Urinary bladder (tissue), 4 donors: Measurements from ENCODE around the gene FHIT. TPM values are rescaled to one million over a fixed set of nuclear protein-coding genes. Genes with fewer than 3 reads are reported as not detected.
"Not testable (repeated sequence)": the region's sequence is repeated elsewhere in the genome, so short reads cannot be mapped to it uniquely, and the experiment has no call there.

Source experiments
- DNase-seq: peaks from one replicate; pipeline ENCODE4 v3.0.0-alpha.2; 2015; ENCODE audit errors: extremely low spot score
- H3K27ac ChIP-seq: one replicate; pipeline ENCODE4 v1.5.1; 2013; ENCODE audit warnings: low read depth, mild to moderate bottlenecking, moderate library complexity
- H3K36me3 ChIP-seq: one replicate; pipeline ENCODE4 v1.6.1; 2013; ENCODE audit warnings: mild to moderate bottlenecking, moderate library complexity; ENCODE audit not compliant: insufficient read depth
- H3K4me1 ChIP-seq: one replicate; pipeline ENCODE4 v1.6.1; 2013; ENCODE audit warnings: mild to moderate bottlenecking, moderate library complexity; ENCODE audit not compliant: insufficient read depth
- H3K4me3 ChIP-seq: one replicate; pipeline ENCODE4 v1.5.1; 2013; ENCODE audit warnings: low read depth, low read length
- WGBS: extraction: QIAGEN DNeasy Blood & Tissue Kit; methylation state at CpG from one replicate; pipeline ENCODE4 v1.1.7; 2013; 5-methylcytosine and 5-hydroxymethylcytosine counted together
- polyA plus RNA-seq: library from polyadenylated mRNA; stranded (reverse); fragments of 200-250 nt; gene quantifications from one replicate; pipeline ENCODE4 v1.2.3, GENCODE V29; 2013
- total RNA-seq: library from RNA; depleted of rRNA; stranded (reverse); fragments of >200 nt; gene quantifications from one replicate; pipeline ENCODE4 v1.2.3, GENCODE V29; 2014
- donor health status: healthy with polysubstance abuse.
- donor health status: healthy.

Gene FHIT
- total and polyA plus RNA-seq, 2 donors = 4.5 to 7.4 TPM

- Histone ChIP-seq H3K4me1 (no peaks in the 10 kb centered on the region), H3K27ac (no peak overlapping the region), H3K4me3 (no peak overlapping the region), H3K36me3 (no peaks in the 10 kb centered on the region)
- no peak for DNase-seq
- WGBS = 98% methylated on average over 2 of the region's 2 CpGs
These were observed 184.5 kb downstream of the FHIT start for GRCh38 chr3:61066800-61067199.

GRCh38 chr3:61066222-61066621 lies 185.0 kb downstream of the FHIT start:
- not testable (repeated sequence) for H3K36me3 ChIP-seq, DNase-seq, H3K4me3 ChIP-seq, H3K27ac ChIP-seq, H3K4me1 ChIP-seq
- WGBS = 99% methylated on average over 2 of the region's 2 CpGs

GRCh38 chr3:61065451-61066011 lies 185.7 kb downstream of the FHIT start:
- no peak overlapping the region for H3K27ac ChIP-seq
- DNase-seq = no peak
- 43% methylated on average over 3 of the region's 3 CpGs for WGBS

GRCh38 chr3:61061092-61061723 lies 190.0 kb downstream of the FHIT start:
- no peaks in the 10 kb centered on the region for H3K36me3 ChIP-seq
- H3K4me1 ChIP-seq = no peaks in the 10 kb centered on the region
- no peak for DNase-seq
- WGBS = 92% methylated on average over 2 of the region's 2 CpGs
- H3K27ac ChIP-seq = no peak overlapping the region
- no peak overlapping the region for H3K4me3 ChIP-seq

More at GRCh38 chr3:61065451-61066011, 185.7 kb downstream of the FHIT start:
- Histone ChIP-seq H3K4me3 (no peak overlapping the region), H3K36me3 (no peaks in the 10 kb centered on the region), H3K4me1 (no peaks in the 10 kb centered on the region)

GRCh38 chr3:61060411-61060861 lies 190.8 kb downstream of the FHIT start:
- no peaks in the 10 kb centered on the region for H3K4me1 ChIP-seq
- no peak overlapping the region for H3K27ac ChIP-seq
- DNase-seq = no peak
- no peaks in the 10 kb centered on the region for H3K36me3 ChIP-seq
- WGBS = 87% methylated on average over 2 of the region's 2 CpGs
- no peak overlapping the region for H3K4me3 ChIP-seq

- 90% methylated on average over 2 of the region's 2 CpGs for WGBS
- Histone ChIP-seq H3K4me3 (no peak overlapping the region), H3K27ac (no peak overlapping the region), H3K36me3 (no peaks in the 10 kb centered on the region), H3K4me1 (no peaks in the 10 kb centered on the region)
- DNase-seq = no peak
These were observed 192.4 kb downstream of the FHIT start for GRCh38 chr3:61058836-61059235.

- no peaks in the 10 kb centered on the region for H3K4me1 ChIP-seq
- no peak overlapping the region for H3K27ac ChIP-seq
- DNase-seq = no peak
- H3K4me3 ChIP-seq = no peak overlapping the region
- no peaks in the 10 kb centered on the region for H3K36me3 ChIP-seq
- 80% methylated on average over 4 of the region's 4 CpGs for WGBS
These were observed 193.8 kb downstream of the FHIT start for GRCh38 chr3:61057464-61057863.

GRCh38 chr3:61055447-61055846 lies 195.8 kb downstream of the FHIT start:
- 85% methylated on average over 1 of the region's 1 CpG for WGBS
- Histone ChIP-seq H3K4me1 (no peaks in the 10 kb centered on the region), H3K4me3 (no peak overlapping the region), H3K27ac (no peak overlapping the region), H3K36me3 (no peaks in the 10 kb centered on the region)
- DNase-seq = no peak

GRCh38 chr3:61053781-61054496 lies 197.3 kb downstream of the FHIT start:
- DNase-seq = no peak
- 86% methylated on average over 2 of the region's 2 CpGs for WGBS
- H3K4me3 ChIP-seq = no peak overlapping the region
- no peaks in the 10 kb centered on the region for H3K4me1 ChIP-seq
- no peaks in the 10 kb centered on the region for H3K36me3 ChIP-seq
- no peak overlapping the region for H3K27ac ChIP-seq

- H3K4me1 ChIP-seq = no peaks in the 10 kb centered on the region
- H3K36me3 ChIP-seq = no peaks in the 10 kb centered on the region
- no peak overlapping the region for H3K27ac ChIP-seq
- H3K4me3 ChIP-seq = no peak overlapping the region
- WGBS = 100% methylated on average over 1 of the region's 1 CpG
- DNase-seq = no peak
These were observed 198.4 kb downstream of the FHIT start for GRCh38 chr3:61052851-61053250.

GRCh38 chr3:61051666-61052065 lies 199.6 kb downstream of the FHIT start:
- H3K27ac ChIP-seq = no peak overlapping the region
- no peaks in the 10 kb centered on the region for H3K4me1 ChIP-seq
- WGBS = 67% methylated on average over 1 of the region's 1 CpG
- H3K4me3 ChIP-seq = no peak overlapping the region
- DNase-seq = no peak
- H3K36me3 ChIP-seq = no peaks in the 10 kb centered on the region

GRCh38 chr3:61045169-61045568 lies 206.1 kb downstream of the FHIT start:
- not testable (repeated sequence) for H3K4me1 ChIP-seq, H3K36me3 ChIP-seq, DNase-seq, H3K27ac ChIP-seq, H3K4me3 ChIP-seq
- 84% methylated on average over 1 of the region's 1 CpG for WGBS

GRCh38 chr3:61043156-61043555 lies 208.1 kb downstream of the FHIT start:
- no peaks in the 10 kb centered on the region for H3K36me3 ChIP-seq
- H3K4me1 ChIP-seq = no peaks in the 10 kb centered on the region
- WGBS = 95% methylated on average over 10 of the region's 10 CpGs
- no peak overlapping the region for H3K4me3 ChIP-seq
- H3K27ac ChIP-seq = no peak overlapping the region
- DNase-seq = no peak

- Histone ChIP-seq H3K36me3 (no peaks in the 10 kb centered on the region), H3K4me3 (no peak overlapping the region), H3K4me1 (no peaks in the 10 kb centered on the region), H3K27ac (no peak overlapping the region)
- 93% methylated on average over 2 of the region's 2 CpGs for WGBS
- no peak for DNase-seq
These were observed 210.6 kb downstream of the FHIT start for GRCh38 chr3:61040618-61041017.
